Measurements from ENCODE around the gene ZNF771. TPM values are rescaled to one million over a fixed set of nuclear protein-coding genes. Genes with fewer than 3 reads are reported as not detected.

ZNF771 gene
- total RNA-seq, 4 donors from 2014 or later = 5.4 to 15.7 (median 8.5) TPM

DNA sequence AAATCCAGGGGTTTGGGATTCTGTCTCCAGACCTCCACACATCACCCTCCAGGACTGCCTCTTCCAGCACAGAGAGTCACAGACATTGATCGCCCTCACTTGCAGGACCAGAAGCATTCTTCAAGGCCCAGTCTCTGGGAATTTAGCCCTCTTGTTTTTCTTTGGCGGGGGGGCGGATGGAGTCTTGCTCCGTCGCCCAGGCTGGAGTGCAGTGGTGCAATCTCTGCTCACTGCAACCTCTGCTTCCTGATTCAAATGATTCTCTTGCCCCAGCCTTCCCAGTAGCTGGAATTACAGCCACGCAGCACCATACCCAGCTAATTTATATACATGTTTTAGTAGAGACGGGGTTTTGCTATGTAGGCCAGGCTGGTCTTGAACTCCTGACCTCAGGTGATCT lies 56.7 kb downstream of the ZNF771 start:
- Histone ChIP-seq H3K9me3 (no peaks in the 10 kb centered on the region), H3K27me3 (no peaks in the 10 kb centered on the region), H3K4me1 (peaks cover 0 to 5% (median 3%) of the 10 kb centered on the region in 4 donors), H3K27ac (no peak overlapping the region), H3K36me3 (no peaks in the 10 kb centered on the region), H3K4me3 (no peak overlapping the region)
- no peak for DNase-seq
- no peak for TF ChIP-seq POLR2A (IDR thresholded peaks at IDR 0.05)
- TF ChIP-seq, protein P1, sequence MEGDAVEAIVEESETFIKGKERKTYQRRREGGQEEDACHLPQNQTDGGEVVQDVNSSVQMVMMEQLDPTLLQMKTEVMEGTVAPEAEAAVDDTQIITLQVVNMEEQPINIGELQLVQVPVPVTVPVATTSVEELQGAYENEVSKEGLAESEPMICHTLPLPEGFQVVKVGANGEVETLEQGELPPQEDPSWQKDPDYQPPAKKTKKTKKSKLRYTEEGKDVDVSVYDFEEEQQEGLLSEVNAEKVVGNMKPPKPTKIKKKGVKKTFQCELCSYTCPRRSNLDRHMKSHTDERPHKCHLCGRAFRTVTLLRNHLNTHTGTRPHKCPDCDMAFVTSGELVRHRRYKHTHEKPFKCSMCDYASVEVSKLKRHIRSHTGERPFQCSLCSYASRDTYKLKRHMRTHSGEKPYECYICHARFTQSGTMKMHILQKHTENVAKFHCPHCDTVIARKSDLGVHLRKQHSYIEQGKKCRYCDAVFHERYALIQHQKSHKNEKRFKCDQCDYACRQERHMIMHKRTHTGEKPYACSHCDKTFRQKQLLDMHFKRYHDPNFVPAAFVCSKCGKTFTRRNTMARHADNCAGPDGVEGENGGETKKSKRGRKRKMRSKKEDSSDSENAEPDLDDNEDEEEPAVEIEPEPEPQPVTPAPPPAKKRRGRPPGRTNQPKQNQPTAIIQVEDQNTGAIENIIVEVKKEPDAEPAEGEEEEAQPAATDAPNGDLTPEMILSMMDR (IDR thresholded peaks at IDR 0.05) = no peak

Small RNA genes lying within 50 kb of the gene (small RNA-seq; reads per million reads assigned to genes)
- gene RF00019 (0 reads per million in 2 donors), gene RF00406 (0 to 1.7 reads per million in 2 donors)

Other genes with a start within 250 kb of the ZNF771 start
- gene CORO1A, start 224.0 kb upstream of the ZNF771 start, total RNA-seq = 100 to 1,000 TPM in 1 of 4 donors, 10 to 100 TPM in 3; 21.2 to 205 (median 32.1) TPM
- 100 to 1,000 TPM; 227 to 487 (median 370) TPM for gene BOLA2B, start 213.9 kb upstream of the ZNF771 start, total RNA-seq
- 100 to 1,000 TPM in 3 of 4 donors, 10 to 100 TPM in 1; 56.1 to 283 (median 260) TPM for gene SLX1A, start 213.7 kb upstream of the ZNF771 start, total RNA-seq
- 100 to 1,000 TPM in 3 of 4 donors, 10 to 100 TPM in 1; 97.4 to 195 (median 133) TPM for gene SULT1A3, start 208.4 kb upstream of the ZNF771 start, total RNA-seq
- gene NPIPB13, start 159.1 kb upstream of the ZNF771 start, total RNA-seq = 1 to 10 TPM in 3 of 4 donors, not detected in 1; 5.9 to 9.9 (median 8.3) TPM
- 10 to 100 TPM; 32.2 to 39.9 (median 35.3) TPM for gene CD2BP2, start 52.3 kb upstream of the ZNF771 start, total RNA-seq
- 10 to 100 TPM; 37.1 to 58.2 (median 48.9) TPM for gene TBC1D10B, start 37.1 kb upstream of the ZNF771 start, total RNA-seq
- gene MYL11, start 32.8 kb upstream of the ZNF771 start, total RNA-seq = not detected
- gene SEPTIN1, start 25.0 kb upstream of the ZNF771 start, total RNA-seq = 10 to 100 TPM in 2 of 4 donors, 1 to 10 TPM in 2; 7.2 to 65.2 (median 9.8) TPM
- gene ZNF48, start 12.2 kb upstream of the ZNF771 start, total RNA-seq = 1 to 10 TPM; 4.2 to 9.7 (median 7.1) TPM
- 10 to 100 TPM; 20.7 to 33.3 (median 27.6) TPM for gene DCTPP1, start 22.4 kb downstream of the ZNF771 start, total RNA-seq
- 100 to 1,000 TPM in 2 of 4 donors, 10 to 100 TPM in 2; 47.9 to 130 (median 106) TPM for gene SEPHS2, start 38.3 kb downstream of the ZNF771 start, total RNA-seq
- 10 to 100 TPM in 3 of 4 donors, 1 to 10 TPM in 1; 4.3 to 52.0 (median 13.0) TPM for gene ITGAL, start 65.1 kb downstream of the ZNF771 start, total RNA-seq
- 10 to 100 TPM; 19.8 to 64.8 (median 54.1) TPM for gene ZNF768, start 119.0 kb downstream of the ZNF771 start, total RNA-seq
- 10 to 100 TPM; 12.4 to 22.8 (median 19.1) TPM for gene ZNF747, start 127.3 kb downstream of the ZNF771 start, total RNA-seq
- 10 to 100 TPM in 3 of 4 donors, 1 to 10 TPM in 1; 5.8 to 22.5 (median 19.8) TPM for gene ZNF764, start 150.8 kb downstream of the ZNF771 start, total RNA-seq
- gene ZNF688, start 164.1 kb downstream of the ZNF771 start, total RNA-seq = 10 to 100 TPM; 38.6 to 53.3 (median 41.1) TPM
- gene ZNF785, start 178.1 kb downstream of the ZNF771 start, total RNA-seq = 10 to 100 TPM; 13.7 to 55.0 (median 29.3) TPM
- 10 to 100 TPM in 2 of 4 donors, 1 to 10 TPM in 2; 7.5 to 12.5 (median 9.9) TPM for gene ZNF689, start 202.8 kb downstream of the ZNF771 start, total RNA-seq
- gene PRR14, start 243.4 kb downstream of the ZNF771 start, total RNA-seq = 100 to 1,000 TPM in 1 of 4 donors, 10 to 100 TPM in 3; 45.5 to 107 (median 65.0) TPM

Data from Peyer's patch (tissue), 4 donors.